ENCODE data around the gene TUBB8. TPM values are rescaled to one million over a fixed set of nuclear protein-coding genes. Genes with fewer than 3 reads are reported as not detected.
"Not testable (repeated sequence)": the region's sequence is repeated elsewhere in the genome, so short reads cannot be mapped to it uniquely, and the experiment has no call there.

Gene TUBB8
- total RNA-seq, 1 donor from 2014 or later: 0.67 TPM

DNA sequence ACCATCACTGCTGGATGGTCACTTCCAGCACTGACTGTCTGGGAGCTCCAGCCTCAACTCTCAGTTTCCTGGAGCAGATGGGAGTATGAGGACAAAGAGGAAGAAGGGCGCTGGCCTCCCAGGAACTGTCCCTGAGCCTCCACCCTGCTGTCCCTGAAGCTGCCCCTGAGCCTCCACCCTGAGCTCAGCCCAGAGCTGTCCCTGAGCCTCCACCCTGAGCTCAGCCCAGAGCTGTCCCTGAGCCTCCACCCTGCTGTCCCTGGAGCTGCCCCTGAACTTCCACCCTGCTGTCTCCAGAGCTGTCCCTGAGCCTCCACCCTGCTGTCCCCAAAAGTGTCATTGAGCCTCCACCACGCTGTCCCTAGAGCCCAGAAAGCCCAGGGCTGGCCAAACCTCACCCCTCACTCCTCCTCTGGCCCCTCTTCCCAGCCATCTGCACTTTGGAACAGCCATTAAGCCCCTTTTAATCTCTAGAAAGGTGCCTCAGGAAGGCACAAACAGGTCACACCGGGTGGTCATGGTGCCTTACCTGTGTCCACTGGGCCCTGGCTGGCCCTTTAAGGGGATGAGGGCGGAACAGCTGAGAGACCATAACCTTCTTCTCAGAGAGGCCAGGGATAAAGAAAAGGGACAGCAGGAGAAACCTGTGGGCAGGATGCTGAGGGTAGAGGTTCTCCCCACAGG lies 30.6 kb upstream of the TUBB8 start:
- Mint-ChIP-seq H3K27me3 (ENCODE audit: low read depth) (peaks cover 27% of the 10 kb centered on the region), H3K4me3 (no peak overlapping the region), H3K27ac (no peak overlapping the region), H3K9me3 (no peaks in the 10 kb centered on the region), H3K36me3 (no peaks in the 10 kb centered on the region), H3K4me1 (no peaks in the 10 kb centered on the region)
- no peak for TF ChIP-seq CTCF (IDR thresholded peaks at IDR 0.05; ENCODE audit: unreplicated experiment)
- no peak for DNase-seq (ENCODE audit: low spot score in 2 of 2, unreplicated experiment in 2 of 2)

DNA sequence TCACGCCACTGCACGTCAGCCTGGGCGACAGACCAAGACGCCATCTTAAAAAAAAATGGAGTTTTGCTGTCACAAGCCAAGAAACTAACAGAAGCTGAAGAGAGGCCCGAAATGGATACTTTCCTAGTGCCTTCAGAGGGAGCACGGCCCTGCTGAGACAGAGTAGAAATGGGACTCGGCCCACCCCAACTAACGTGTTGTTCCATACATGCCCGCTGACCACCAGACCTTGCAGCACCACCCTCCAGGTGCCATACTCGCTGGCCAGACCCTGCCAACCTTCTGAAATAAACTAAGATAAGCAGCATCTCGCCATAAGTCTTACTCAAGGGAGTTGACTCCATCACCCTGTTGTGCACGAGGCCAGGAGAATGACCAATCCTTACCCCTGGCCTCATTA lies 29.5 kb upstream of the TUBB8 start:
- Mint-ChIP-seq H3K9me3 (no peaks in the 10 kb centered on the region), H3K4me3 (no peak overlapping the region), H3K27me3 (ENCODE audit: low read depth) (peaks cover 27% of the 10 kb centered on the region), H3K4me1 (peaks cover 2% of the 10 kb centered on the region), H3K27ac (no peak overlapping the region), H3K36me3 (no peaks in the 10 kb centered on the region)
- TF ChIP-seq CTCF (IDR thresholded peaks at IDR 0.05; ENCODE audit: unreplicated experiment): no peak
- DNase-seq (ENCODE audit: low spot score in 2 of 2, unreplicated experiment in 2 of 2): no peak

DNA sequence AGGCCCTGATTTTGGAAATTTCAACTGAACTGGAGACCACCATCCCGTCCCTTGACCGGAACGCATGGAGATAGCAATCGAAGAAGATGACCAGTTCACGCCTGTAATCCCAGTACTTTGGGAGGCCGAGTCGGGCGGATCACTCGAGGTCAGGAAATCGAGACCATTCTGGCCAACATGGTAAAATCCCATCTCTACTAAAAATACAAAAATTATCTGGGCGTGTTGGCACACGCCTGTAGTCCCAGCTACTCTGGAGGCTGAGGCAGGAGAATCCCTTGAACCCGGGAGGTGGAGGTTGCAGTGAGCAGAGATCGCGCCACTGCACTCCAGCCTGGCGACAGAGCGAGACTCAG lies 25.1 kb upstream of the TUBB8 start:
- peaks cover 19% of the 10 kb centered on the region for H3K27me3 Mint-ChIP-seq (ENCODE audit: low read depth)
- H3K36me3 Mint-ChIP-seq; DNase-seq (ENCODE audit: low spot score in 2 of 2, unreplicated experiment in 2 of 2); H3K4me1 Mint-ChIP-seq; H3K9me3 Mint-ChIP-seq; H3K27ac Mint-ChIP-seq: not testable (repeated sequence)
- TF ChIP-seq CTCF (IDR thresholded peaks at IDR 0.05; ENCODE audit: unreplicated experiment): peak; percentile 14
- H3K4me3 Mint-ChIP-seq: peak overlapping the region; percentile 82

DNA sequence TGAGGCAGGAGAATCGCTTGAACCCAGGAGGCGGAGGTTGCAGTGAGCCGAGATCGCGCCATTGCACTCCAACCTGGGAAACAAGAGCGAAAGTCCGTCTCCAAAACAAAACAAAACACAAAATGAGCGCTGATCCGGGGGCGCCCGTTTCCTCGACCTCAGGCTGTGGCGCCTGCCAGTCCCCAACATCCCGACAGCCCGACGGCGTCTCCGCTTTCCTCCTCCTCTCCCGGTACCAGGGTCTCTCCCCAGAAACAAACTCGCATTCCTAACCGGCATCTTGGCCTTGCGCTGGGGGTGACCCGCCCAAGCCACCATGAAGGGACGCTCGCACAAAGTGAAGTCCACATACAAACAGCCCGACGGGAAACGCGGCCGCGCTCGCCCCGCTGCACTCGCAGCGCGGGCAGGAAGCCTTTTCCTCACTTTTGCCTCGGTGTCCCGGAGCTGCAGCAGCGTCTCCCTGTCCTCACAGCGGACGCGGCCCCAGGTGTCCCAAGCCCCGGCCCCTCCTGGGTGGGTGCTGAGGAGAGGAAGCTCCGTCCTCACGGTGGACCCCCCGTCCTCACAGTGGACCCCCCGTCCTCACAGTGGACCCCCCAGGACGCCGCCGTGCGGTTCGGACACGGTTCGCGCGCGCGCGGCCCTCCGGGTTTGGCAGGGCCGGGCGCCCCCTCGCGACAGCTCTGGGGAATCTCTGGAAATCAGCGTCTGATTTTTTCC lies 24.6 kb upstream of the TUBB8 start:
- H3K36me3 Mint-ChIP-seq, H3K27ac Mint-ChIP-seq, H3K9me3 Mint-ChIP-seq, H3K4me1 Mint-ChIP-seq: not testable (repeated sequence)
- Mint-ChIP-seq H3K4me3 (peak overlapping the region; percentile 82), H3K27me3 (ENCODE audit: low read depth) (peaks cover 20% of the 10 kb centered on the region)
- peak; percentile 79 for TF ChIP-seq CTCF (IDR thresholded peaks at IDR 0.05; ENCODE audit: unreplicated experiment)
- peak; percentile 53 to 79 for DNase-seq (ENCODE audit: low spot score in 2 of 2, unreplicated experiment in 2 of 2)

DNA sequence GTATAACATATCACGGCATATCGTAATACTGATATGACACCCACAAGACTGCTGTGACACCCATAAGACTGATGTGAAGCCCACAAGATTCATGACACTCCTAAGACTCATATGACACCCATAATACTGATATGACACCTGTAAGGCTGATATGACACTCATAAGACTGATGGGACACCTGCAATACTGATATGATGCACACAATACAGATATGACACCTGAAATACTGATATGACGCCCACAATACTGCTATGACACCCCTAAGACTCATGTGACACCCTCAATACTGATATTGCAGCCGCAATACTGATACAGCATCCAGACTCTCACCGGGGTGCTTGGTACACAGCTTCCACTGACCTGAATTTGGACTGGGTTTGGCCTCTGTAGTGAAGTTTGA lies 19.1 kb upstream of the TUBB8 start:
- H3K27ac Mint-ChIP-seq; H3K4me1 Mint-ChIP-seq; H3K4me3 Mint-ChIP-seq; DNase-seq (ENCODE audit: low spot score in 2 of 2, unreplicated experiment in 2 of 2); H3K9me3 Mint-ChIP-seq; H3K36me3 Mint-ChIP-seq: not testable (repeated sequence)
- H3K27me3 Mint-ChIP-seq (ENCODE audit: low read depth): peaks cover 19% of the 10 kb centered on the region

GRCh38 chr10:49926-50325 lies 830 bp upstream of the TUBB8 start:
- H3K27me3 Mint-ChIP-seq (ENCODE audit: low read depth); H3K4me1 Mint-ChIP-seq; H3K36me3 Mint-ChIP-seq; H3K9me3 Mint-ChIP-seq; H3K4me3 Mint-ChIP-seq; H3K27ac Mint-ChIP-seq; DNase-seq (ENCODE audit: low spot score in 2 of 2, unreplicated experiment in 2 of 2): not testable (repeated sequence)

- not testable (repeated sequence) for DNase-seq (ENCODE audit: low spot score in 2 of 2, unreplicated experiment in 2 of 2); H3K4me1 Mint-ChIP-seq; H3K27ac Mint-ChIP-seq; H3K9me3 Mint-ChIP-seq; H3K36me3 Mint-ChIP-seq; H3K27me3 Mint-ChIP-seq (ENCODE audit: low read depth); H3K4me3 Mint-ChIP-seq
Measured at GRCh38 chr10:47864-48263, 1.2 kb downstream of the TUBB8 start.

DNA sequence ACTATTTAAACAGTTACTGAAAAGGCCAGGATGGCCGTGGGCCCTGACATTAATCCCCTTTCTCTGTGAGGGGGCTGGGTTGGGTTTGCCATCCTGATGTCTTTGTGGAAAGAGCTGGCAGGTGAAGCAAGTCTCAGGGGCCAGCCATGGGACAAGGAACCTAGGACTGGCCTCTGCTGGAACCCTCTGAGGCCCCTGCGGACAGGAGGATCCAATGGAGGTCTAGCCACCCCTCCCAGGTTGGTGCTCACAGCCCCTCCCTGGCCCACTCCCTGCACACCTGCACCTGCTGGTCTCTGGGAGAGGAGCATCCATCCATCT lies 35.8 kb downstream of the TUBB8 start:
- H3K27ac Mint-ChIP-seq; H3K4me3 Mint-ChIP-seq; DNase-seq (ENCODE audit: low spot score in 2 of 2, unreplicated experiment in 2 of 2); H3K9me3 Mint-ChIP-seq; H3K4me1 Mint-ChIP-seq; H3K27me3 Mint-ChIP-seq (ENCODE audit: low read depth); H3K36me3 Mint-ChIP-seq: not testable (repeated sequence)

GRCh38 chr10:12444-13314 lies 36.4 kb downstream of the TUBB8 start:
- DNase-seq (ENCODE audit: low spot score in 2 of 2, unreplicated experiment in 2 of 2); H3K9me3 Mint-ChIP-seq; H3K27ac Mint-ChIP-seq; H3K4me1 Mint-ChIP-seq; H3K27me3 Mint-ChIP-seq (ENCODE audit: low read depth); H3K4me3 Mint-ChIP-seq; H3K36me3 Mint-ChIP-seq: not testable (repeated sequence)

- not testable (repeated sequence) for H3K27ac Mint-ChIP-seq; H3K9me3 Mint-ChIP-seq; H3K27me3 Mint-ChIP-seq (ENCODE audit: low read depth); H3K4me1 Mint-ChIP-seq; H3K36me3 Mint-ChIP-seq; H3K4me3 Mint-ChIP-seq
- peak; percentile 32 to 61 for DNase-seq (ENCODE audit: low spot score in 2 of 2, unreplicated experiment in 2 of 2)
Measured at GRCh38 chr10:11260-11659, 37.8 kb downstream of the TUBB8 start.

Data from mesothelial cell of epicardium (in vitro differentiated cells).